Measurements from ENCODE around the gene SAG.

The SAG gene

GRCh38 chr2:233336541-233336940 is 28.9 kb downstream of the SAG start:
- Histone ChIP-seq H3K27me3 (no peaks in the 10 kb centered on the region), H3K9me3 (no peaks in the 10 kb centered on the region), H3K36me3 (no peaks in the 10 kb centered on the region), H3K4me1 (ENCODE audit: control insufficient read depth in 1 of 2, insufficient read depth in 1 of 2, low read depth in 1 of 2, low read length in 1 of 2) (peaks cover 52 to 54% of the 10 kb centered on the region in 2 experiments), H3K4me3 (ENCODE audit: low read depth in 1 of 2, low read length in 1 of 2) (no peak overlapping the region), H3K27ac (no peak overlapping the region)
- no peak for TF ChIP-seq CTCF (IDR thresholded peaks at IDR 0.05)

DNA sequence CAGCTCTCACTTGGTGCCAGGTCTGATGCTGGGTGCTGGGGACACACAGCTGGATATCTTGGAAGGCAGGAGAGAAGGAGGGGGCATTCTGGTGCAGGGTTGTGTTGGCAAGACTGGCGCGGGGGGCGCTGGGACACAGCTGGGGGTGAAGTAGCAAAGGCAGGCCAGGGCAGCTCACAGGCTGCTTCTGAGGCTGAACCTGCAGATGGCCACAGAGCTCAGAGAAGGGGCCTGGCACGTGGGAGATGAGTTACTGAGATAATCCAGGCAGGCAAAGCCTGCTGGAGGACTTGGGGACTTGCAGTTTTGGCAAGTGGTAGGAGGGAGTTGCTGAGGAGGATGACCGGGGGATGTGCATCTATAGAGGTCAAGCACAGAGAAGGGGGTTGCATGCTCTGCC is 30.4 kb downstream of the SAG start:
- Histone ChIP-seq H3K27me3 (no peaks in the 10 kb centered on the region), H3K4me3 (ENCODE audit: low read depth in 1 of 2, low read length in 1 of 2) (no peak overlapping the region), H3K27ac (no peak overlapping the region), H3K4me1 (ENCODE audit: control insufficient read depth in 1 of 2, insufficient read depth in 1 of 2, low read depth in 1 of 2, low read length in 1 of 2) (peaks cover 37 to 39% of the 10 kb centered on the region in 2 experiments), H3K9me3 (no peaks in the 10 kb centered on the region), H3K36me3 (no peaks in the 10 kb centered on the region)
- no peak for TF ChIP-seq CTCF (IDR thresholded peaks at IDR 0.05)

- Histone ChIP-seq H3K4me3 (ENCODE audit: low read depth in 1 of 2, low read length in 1 of 2) (no peak overlapping the region), H3K27me3 (no peaks in the 10 kb centered on the region), H3K9me3 (no peaks in the 10 kb centered on the region), H3K4me1 (ENCODE audit: control insufficient read depth in 1 of 2, insufficient read depth in 1 of 2, low read depth in 1 of 2, low read length in 1 of 2) (peaks cover 28 to 31% of the 10 kb centered on the region in 2 experiments), H3K27ac (peak overlapping the region; percentile 65), H3K36me3 (no peaks in the 10 kb centered on the region)
- no peak for TF ChIP-seq CTCF (IDR thresholded peaks at IDR 0.05)
Observed at GRCh38 chr2:233338812-233339368, 31.3 kb downstream of the SAG start.

DNA sequence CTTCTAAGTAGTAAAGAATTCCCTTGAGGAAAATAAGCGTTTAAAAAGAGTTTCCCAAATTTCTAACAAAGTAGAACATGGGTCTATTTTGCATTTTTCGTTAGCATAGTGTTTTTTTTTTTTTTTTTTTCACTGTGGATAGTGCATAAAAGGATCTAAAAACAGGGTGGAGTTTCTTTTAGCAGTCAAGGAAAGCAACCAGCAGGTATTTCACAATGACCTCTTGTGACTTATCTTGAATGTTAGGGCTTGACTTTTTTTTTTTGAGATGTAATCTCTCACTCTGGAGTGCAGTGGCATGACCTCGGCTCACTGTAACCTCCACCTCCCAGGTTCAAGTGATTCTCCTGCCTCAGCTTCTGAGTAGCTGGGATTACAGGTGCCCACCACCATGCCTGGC is 31.8 kb downstream of the SAG start:
- Histone ChIP-seq H3K36me3 (no peaks in the 10 kb centered on the region), H3K27ac (peak overlapping the region; percentile 65), H3K4me3 (ENCODE audit: low read depth in 1 of 2, low read length in 1 of 2) (no peak overlapping the region), H3K9me3 (no peaks in the 10 kb centered on the region), H3K4me1 (ENCODE audit: control insufficient read depth in 1 of 2, insufficient read depth in 1 of 2, low read depth in 1 of 2, low read length in 1 of 2) (peaks cover 23 to 26% of the 10 kb centered on the region in 2 experiments), H3K27me3 (no peaks in the 10 kb centered on the region)
- TF ChIP-seq CTCF (IDR thresholded peaks at IDR 0.05), result no peak

GRCh38 chr2:233341296-233341695 is 33.7 kb downstream of the SAG start:
- no peaks in the 10 kb centered on the region for H3K9me3 ChIP-seq
- peaks cover 16 to 18% of the 10 kb centered on the region in 2 experiments for H3K4me1 ChIP-seq (ENCODE audit: control insufficient read depth in 1 of 2, insufficient read depth in 1 of 2, low read depth in 1 of 2, low read length in 1 of 2)
- H3K27ac ChIP-seq, result no peak overlapping the region
- no peak for TF ChIP-seq CTCF (IDR thresholded peaks at IDR 0.05)
- H3K4me3 ChIP-seq (ENCODE audit: low read depth in 1 of 2, low read length in 1 of 2), result no peak overlapping the region
- no peaks in the 10 kb centered on the region for H3K27me3 ChIP-seq
- no peaks in the 10 kb centered on the region for H3K36me3 ChIP-seq

GRCh38 chr2:233342301-233342700 is 34.7 kb downstream of the SAG start:
- H3K4me3 ChIP-seq (ENCODE audit: low read depth in 1 of 2, low read length in 1 of 2), result no peak overlapping the region
- no peak overlapping the region for H3K27ac ChIP-seq
- H3K9me3 ChIP-seq, result no peaks in the 10 kb centered on the region
- no peaks in the 10 kb centered on the region for H3K36me3 ChIP-seq
- no peaks in the 10 kb centered on the region for H3K27me3 ChIP-seq
- no peak for TF ChIP-seq CTCF (IDR thresholded peaks at IDR 0.05)
- peaks cover 16 to 18% of the 10 kb centered on the region in 2 experiments for H3K4me1 ChIP-seq (ENCODE audit: control insufficient read depth in 1 of 2, insufficient read depth in 1 of 2, low read depth in 1 of 2, low read length in 1 of 2)

All from neutrophil (primary cell).